Stomach (tissue), 4 donors: ENCODE data around the gene UBE2G1.

Experiments
- CTCF ChIP-seq, 7 experiments: fragments of 450-650 bp in 4 of 7; fragments of 200-600 bp in 3 of 7; sonication (generic) in 3 of 7; IDR thresholded peaks; one replicate each; pipeline ENCODE4 v1.5.1; 2016 to 2019; ENCODE audit warnings: antibody characterized with exemption in 7 of 7, control low read depth in 2 of 7, mild to moderate bottlenecking in 1 of 7
- POLR2A ChIP-seq, 4 donors: fragments of 450-650 bp; IDR thresholded peaks; one replicate each; pipeline ENCODE4 v1.6.1; 2016; ENCODE audit warnings: antibody characterized with exemption in 4 of 4, control low read depth in 2 of 4, mild to moderate bottlenecking in 1 of 4, moderate library complexity in 1 of 4
- POLR2AphosphoS5 ChIP-seq, 3 donors: sonication (generic); formaldehyde crosslinking; IDR thresholded peaks; one replicate each; pipeline ENCODE4 v1.6.1; 2016; ENCODE audit warnings: antibody characterized with exemption in 3 of 3

GRCh38 chr17:4262703-4263102, 103.8 kb downstream of the UBE2G1 start:
- TF ChIP-seq POLR2A (IDR thresholded peaks at IDR 0.05) (no peak), CTCF (IDR thresholded peaks at IDR 0.05) (no peak), POLR2AphosphoS5 (IDR thresholded peaks at IDR 0.05) (no peak)
